Left colon (tissue), 2 donors: ENCODE data around the gene GXYLT2. TPM values are rescaled to one million over a fixed set of nuclear protein-coding genes. Genes with fewer than 3 reads are reported as not detected.

ENCODE experiments used
- ATAC-seq: fragments of 200-7000 bp; cut with Tn5 transposase; one replicate; pipeline ENCODE4 v1.9.1; 2020; ENCODE audit warnings: mild to moderate bottlenecking, moderate library complexity
- DNase-seq, 2 donors: peaks; one replicate each; pipeline ENCODE4 v3.0.0-alpha.2; 2020
- intact Hi-C, 2 donors: fragments of 100-400 bp; cut with DNase I in 1 of 2; cut with micrococcal nuclease in 1 of 2; formaldehyde crosslinking; loops; one replicate each; pipeline versions ENCODE4 v1.11.2 to v1.14.0; 2022; cut with DNase I, micrococcal nuclease
- total RNA-seq, 2 donors: library from RNA; stranded (reverse); fragmentation: NEBNext Ultra II Directional; extraction: Animal tissue kit (Norgen Biotek cat#: 25700); gene quantifications; one replicate each; pipeline ENCODE4 v1.2.1, GENCODE V29; 2021
- donor health status: DM: no; HTN: no; CAD: no.
- donor health status: DM: yes; HTN: yes; CAD: no.

GXYLT2 gene
- total RNA-seq, 2 donors from 2014 or later = 3.3 to 12.6 TPM

DNA sequence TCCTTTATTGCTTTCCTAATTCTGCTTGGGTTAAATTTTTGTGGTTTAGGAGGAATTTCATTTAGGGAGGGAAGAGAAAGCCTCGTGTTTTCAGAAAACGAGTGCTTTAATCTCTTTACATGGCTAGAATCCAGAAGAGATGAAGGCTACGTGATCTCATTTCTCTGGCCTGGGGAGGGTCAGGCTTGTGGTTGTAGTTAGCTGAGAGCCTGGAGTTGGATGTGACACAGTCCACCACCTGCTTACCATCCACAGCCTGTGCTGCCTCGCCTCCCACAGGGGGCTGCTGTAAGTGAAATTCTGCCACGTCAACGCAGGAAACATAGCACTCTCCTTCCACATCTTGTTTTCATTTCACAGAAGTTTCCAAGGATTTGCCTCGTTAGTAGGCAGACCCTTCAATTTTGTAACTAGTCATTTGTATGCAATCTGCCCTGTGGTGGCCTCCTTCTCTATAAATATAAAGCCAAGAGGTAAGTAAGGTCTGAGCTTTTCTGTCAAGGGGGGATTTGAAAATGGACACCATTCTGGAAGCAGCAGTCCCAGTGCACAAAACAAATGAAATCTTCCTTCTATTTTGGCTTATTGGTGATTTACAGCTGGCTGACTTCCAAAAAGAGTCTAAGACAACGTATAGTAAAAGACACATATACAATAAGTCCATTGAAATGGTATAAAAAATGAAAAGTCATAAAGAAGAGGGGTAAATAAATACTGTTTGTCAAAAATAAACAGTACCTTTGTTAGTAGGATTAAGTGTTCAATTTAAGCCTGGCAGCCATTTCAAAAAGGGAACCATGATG is 3.4 kb downstream of the GXYLT2 start:
- intact Hi-C loops = no loop called here
- DNase-seq (peak; percentile 21 to 40), ATAC-seq (peak; percentile 26)

- DNase-seq = peak in 1 of 2 donors; percentile 11
- ATAC-seq = no peak
- intact Hi-C loops = no loop called here
These were observed 4.4 kb downstream of the GXYLT2 start for GRCh38 chr3:72892081-72892775.

DNA sequence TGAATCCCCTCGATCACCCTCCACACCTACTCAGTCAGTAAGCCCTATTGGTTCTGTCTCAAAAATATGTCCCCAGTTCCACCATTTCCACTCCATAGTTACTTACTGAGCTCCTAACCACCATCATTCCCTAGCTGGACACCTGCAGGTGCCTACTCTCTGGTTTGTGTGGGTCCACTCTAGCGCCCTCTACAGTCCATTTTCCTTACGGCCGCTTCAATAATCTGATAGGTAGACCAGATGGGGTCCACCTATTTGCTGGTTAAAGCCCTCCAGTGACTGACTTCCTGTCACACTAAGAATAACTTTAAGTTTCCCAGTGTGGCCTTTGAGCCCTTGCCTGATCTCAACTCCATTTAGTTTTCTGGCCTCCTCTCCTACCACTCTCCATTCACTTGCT is 5.0 kb downstream of the GXYLT2 start:
- intact Hi-C loops = no loop called here
- ATAC-seq (no peak), DNase-seq (no peak)

- DNase-seq (no peak), ATAC-seq (no peak)
- intact Hi-C loops = no loop called here
These were observed 7.2 kb downstream of the GXYLT2 start for GRCh38 chr3:72894976-72895552.

GRCh38 chr3:72896996-72897757 is 9.3 kb downstream of the GXYLT2 start:
- intact Hi-C loops = no loop called here

DNA sequence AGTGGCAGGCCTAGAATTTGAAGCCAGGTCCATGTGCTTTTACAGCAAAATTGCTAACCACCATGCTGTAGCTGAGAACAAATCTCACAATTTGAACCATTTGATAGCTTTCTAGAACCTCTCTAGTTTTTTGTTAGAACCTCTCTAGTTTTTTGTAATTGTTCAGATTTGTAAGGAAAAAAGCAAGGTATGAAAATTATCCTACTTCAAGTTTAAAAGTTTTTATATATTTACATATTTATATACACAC is 9.8 kb downstream of the GXYLT2 start:
- DNase-seq = no peak
- no peak for ATAC-seq
- intact Hi-C loops = no loop called here

More at GRCh38 chr3:72896996-72897757, 9.3 kb downstream of the GXYLT2 start:
- ATAC-seq = peak; percentile 82
- DNase-seq = no peak

- no peak for DNase-seq
- intact Hi-C loops = no loop called here
- ATAC-seq = peak; percentile 68
These were observed 11.5 kb downstream of the GXYLT2 start for GRCh38 chr3:72899349-72899765.

GRCh38 chr3:72900048-72900447 is 12.2 kb downstream of the GXYLT2 start:
- intact Hi-C loops = no loop called here
- ATAC-seq = no peak

DNA sequence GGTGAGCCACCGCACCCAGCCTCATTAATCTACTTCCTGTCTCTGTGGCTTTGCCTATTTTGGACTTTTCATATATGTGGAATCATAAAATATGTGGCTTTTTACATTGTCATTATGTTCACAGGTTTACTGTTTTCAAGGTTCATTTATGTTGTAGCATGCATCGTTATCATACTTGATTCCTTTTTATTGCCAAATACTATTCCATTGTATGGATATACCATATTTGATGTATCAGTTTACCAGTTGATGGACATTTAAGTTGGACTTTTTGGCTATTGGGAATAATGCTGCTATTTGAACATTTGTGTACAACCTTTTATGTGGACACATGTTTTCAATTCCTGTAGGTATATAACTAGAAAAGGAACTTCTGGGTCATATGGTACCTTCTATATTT is 14.0 kb downstream of the GXYLT2 start:
- DNase-seq = no peak
- ATAC-seq = no peak
- intact Hi-C loops = no loop called here

More at GRCh38 chr3:72900048-72900447, 12.2 kb downstream of the GXYLT2 start:
- no peak for DNase-seq

DNA sequence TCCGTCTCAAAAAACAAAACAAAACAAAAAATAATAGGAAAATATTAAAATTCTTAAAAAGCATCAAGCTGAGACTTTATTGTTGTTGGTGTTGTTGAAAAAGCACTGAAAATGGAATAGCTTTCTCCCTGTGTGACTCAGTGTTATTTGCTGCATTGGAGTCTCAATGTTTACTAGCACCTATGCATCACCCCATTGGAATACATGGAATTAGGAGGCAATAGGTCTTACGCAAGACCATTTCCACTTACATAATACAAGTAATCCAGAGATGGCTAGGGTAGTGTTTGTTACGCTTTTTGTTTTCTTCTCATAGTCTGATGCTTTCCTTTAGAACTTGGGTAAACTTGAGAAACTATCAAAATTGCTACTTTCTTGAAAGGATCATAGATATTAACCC is 15.2 kb downstream of the GXYLT2 start:
- DNase-seq = no peak
- ATAC-seq = no peak
- intact Hi-C loops = no loop called here

DNA sequence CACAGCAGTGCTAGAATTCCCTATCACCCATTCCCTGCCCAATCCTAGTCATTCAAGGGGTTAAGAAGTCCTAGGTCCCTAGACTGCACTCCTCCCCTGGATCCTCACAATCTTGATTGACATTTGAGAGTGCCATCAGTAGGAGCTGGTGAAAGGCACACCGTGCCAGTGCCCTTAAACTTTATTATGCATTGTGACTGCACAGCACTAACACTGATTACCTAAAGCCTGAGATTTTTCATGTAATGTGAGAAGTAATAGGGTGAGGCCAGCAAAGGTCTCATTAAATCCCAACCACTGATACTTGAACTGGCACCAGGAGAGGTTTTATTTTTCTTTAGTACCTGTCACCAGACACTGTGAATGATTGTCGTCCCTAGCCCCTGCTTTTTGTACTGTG is 16.3 kb downstream of the GXYLT2 start:
- intact Hi-C loops = no loop called here
- DNase-seq = no peak
- peak; percentile 59 for ATAC-seq

DNA sequence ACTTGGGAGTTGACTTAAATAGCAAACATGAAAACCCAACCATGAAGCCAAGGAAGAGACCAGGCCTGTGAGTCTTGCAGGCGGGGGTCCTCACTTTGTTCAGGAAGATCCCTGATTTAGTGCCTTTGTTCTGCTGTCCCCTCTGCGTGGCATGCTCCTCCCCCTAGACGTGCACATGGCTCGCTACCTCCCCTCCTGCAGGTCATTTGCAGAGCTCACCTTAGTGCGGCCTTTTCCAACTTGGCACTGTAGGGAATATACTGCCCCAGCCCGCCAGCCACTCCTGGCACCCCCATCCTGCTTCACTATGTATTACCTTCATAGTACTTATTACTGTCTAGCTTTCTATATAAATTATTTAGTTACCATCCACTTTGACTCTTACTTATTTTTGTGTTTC is 18.3 kb downstream of the GXYLT2 start:
- ATAC-seq = no peak
- intact Hi-C loops = no loop called here

GRCh38 chr3:72907131-72907711 is 19.4 kb downstream of the GXYLT2 start:
- intact Hi-C loops = no loop called here
- ATAC-seq = peak; percentile 62
- no peak for DNase-seq

More for the DNA sequence above, 18.3 kb downstream of the GXYLT2 start:
- no peak for DNase-seq

DNA sequence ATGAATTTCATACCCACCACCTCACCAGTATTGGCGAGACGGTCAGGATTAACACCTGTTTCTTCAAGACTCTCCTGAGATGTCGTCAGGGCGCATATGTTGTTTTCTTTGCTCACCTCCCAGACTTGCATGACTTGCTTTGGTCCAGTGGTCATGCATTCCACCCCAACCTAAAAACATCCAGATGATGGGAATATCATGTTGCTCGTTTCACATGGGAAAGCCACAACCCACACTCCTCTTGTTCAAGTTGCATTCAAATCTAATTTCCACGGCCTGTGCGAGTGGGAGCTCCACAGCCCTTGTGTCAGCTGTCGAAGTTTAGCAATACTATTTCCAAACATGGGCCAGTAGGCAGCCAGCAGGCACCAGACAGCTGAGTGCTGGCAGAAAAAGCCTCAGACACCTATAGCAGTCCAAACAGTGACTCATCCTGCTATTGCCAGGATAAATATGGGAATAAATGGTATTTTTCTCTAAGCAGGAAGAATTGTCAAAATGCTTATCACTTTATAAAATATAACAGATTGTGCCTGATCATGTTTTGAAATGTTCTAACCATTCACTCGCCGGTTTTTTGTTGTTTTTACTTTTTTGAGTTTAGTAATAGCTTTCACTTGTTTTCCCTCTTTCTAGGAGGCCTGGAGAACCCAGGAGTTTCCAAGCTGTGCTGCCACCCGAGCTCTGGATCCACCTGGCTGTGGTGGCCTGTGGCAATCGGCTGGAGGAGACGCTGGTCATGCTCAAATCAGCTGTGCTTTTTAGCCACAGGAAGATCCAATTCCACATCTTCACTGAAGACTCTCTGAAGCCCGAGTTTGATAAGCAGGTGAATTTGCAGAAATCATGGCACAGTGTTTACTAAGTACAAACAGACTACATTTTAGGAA is 20.1 kb downstream of the GXYLT2 start:
- intact Hi-C loops = no loop called here
- peak; percentile 26 for ATAC-seq
- DNase-seq = no peak

DNA sequence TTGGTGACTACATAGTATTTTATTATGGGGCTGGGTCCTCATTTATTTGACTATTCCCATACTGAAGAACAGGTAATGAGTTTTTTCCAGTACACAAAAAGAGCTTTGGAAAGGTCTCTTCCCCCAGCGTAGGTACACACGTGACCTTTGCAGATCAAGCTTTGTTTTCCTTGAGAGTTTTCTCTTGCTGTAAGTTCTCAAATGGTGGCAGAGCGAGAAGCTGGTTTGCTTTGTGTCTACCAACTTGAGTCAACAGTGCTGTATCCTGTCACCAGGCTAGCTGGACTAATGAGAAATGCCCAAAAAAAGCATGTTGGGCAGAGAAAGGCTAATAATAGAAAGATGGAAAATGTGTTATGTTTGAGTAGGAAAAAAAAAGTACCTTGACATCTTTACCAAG is 21.7 kb downstream of the GXYLT2 start:
- intact Hi-C loops = no loop called here
- no peak for ATAC-seq
- DNase-seq = no peak

GRCh38 chr3:72912532-72912931 is 24.7 kb downstream of the GXYLT2 start:
- ATAC-seq = no peak
- intact Hi-C loops = no loop called here
- no peak for DNase-seq

GRCh38 chr3:72914383-72914782 is 26.5 kb downstream of the GXYLT2 start:
- ATAC-seq = no peak
- intact Hi-C loops = no loop called here
- DNase-seq = no peak

DNA sequence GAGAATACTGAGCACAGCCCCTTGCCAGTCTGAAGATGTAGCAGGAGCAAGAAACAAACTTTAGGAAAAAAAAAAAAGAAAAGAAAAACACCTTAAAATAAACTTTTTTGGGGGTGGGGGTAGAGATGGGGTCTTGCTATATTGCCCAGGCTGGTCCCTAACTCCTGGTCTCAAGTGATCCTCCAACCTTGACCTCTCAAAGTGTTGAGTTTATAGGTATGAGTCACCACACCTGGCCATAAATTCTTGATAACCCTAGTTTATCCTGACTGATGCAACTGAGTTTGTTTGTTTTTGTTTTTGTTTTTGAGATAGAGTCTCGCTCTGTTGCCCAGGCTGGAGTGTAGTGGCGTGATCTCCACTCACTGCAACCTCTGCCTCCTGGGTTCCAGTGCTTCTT is 28.4 kb downstream of the GXYLT2 start:
- peak; percentile 61 for ATAC-seq
- DNase-seq = no peak
- intact Hi-C loops = no loop called here
